Loucy (cell line): ENCODE measurements around the gene ASXL1.

Experiments used
- H2AFZ ChIP-seq: fragments of 200-600 bp; sonication (generic); 2 replicates; pipeline ENCODE4 v1.6.0; 2016; ENCODE audit warnings: antibody characterized with exemption, mild to moderate bottlenecking, low read length, moderate library complexity
- H3F3A ChIP-seq: fragments of 200-600 bp; 2 replicates; pipeline ENCODE4 v1.6.0; 2016; ENCODE audit warnings: antibody characterized with exemption, low read depth, mild to moderate bottlenecking
- H3K27me3 ChIP-seq: fragments of 200-600 bp; sonication (generic); 2 replicates; pipeline ENCODE4 v1.6.1; 2014; ENCODE audit warnings: low read length, mild to moderate bottlenecking; ENCODE audit not compliant: insufficient read depth, poor library complexity, severe bottlenecking
- H3K36me3 ChIP-seq: fragments of 200-600 bp; sonication (generic); 2 replicates; pipeline ENCODE4 v1.6.1; 2016; ENCODE audit warnings: low read length; ENCODE audit not compliant: insufficient read depth
- H3K4me1 ChIP-seq: fragments of 200-600 bp; sonication (generic); 2 replicates; pipeline ENCODE4 v1.5.1; 2014; ENCODE audit warnings: low read length, mild to moderate bottlenecking; ENCODE audit not compliant: insufficient read depth, poor library complexity, severe bottlenecking
- H3K4me2 ChIP-seq: fragments of 200-600 bp; sonication (generic); 2 replicates; pipeline ENCODE4 v1.6.0; 2014; ENCODE audit warnings: antibody characterized with exemption, low read length, low read depth, mild to moderate bottlenecking; ENCODE audit not compliant: poor library complexity, severe bottlenecking
- H3K4me3 ChIP-seq: fragments of 200-600 bp; sonication (generic); 2 replicates; pipeline ENCODE4 v1.5.1; 2014; ENCODE audit warnings: low read length, mild to moderate bottlenecking, mixed read lengths; ENCODE audit not compliant: poor library complexity, severe bottlenecking
- H3K79me2 ChIP-seq: fragments of 200-600 bp; sonication (generic); 2 replicates; pipeline ENCODE4 v1.6.1; 2014; ENCODE audit warnings: low read length; ENCODE audit not compliant: insufficient read depth
- H3K9ac ChIP-seq: fragments of 200-600 bp; sonication (generic); 2 replicates; pipeline ENCODE4 v1.6.0; 2014; ENCODE audit warnings: mild to moderate bottlenecking, low read depth, low read length, moderate library complexity; ENCODE audit not compliant: poor library complexity, severe bottlenecking
- H3K9me2 ChIP-seq: fragments of 200-600 bp; sonication (generic); replicated peaks from 2 replicates; pipeline ENCODE4 v1.6.1; 2016; ENCODE audit warnings: low read depth, low read length, mixed read lengths
- H3K9me3 ChIP-seq: fragments of 200-600 bp; sonication (generic); 2 replicates; pipeline ENCODE4 v1.6.1; 2014; ENCODE audit warnings: mild to moderate bottlenecking, antibody characterized with exemption, low read length, low read depth; ENCODE audit not compliant: insufficient read depth
- H4K20me1 ChIP-seq: fragments of 200-600 bp; sonication (generic); 2 replicates; pipeline ENCODE4 v1.6.0; 2014; ENCODE audit warnings: antibody characterized with exemption, low read length, mild to moderate bottlenecking; ENCODE audit not compliant: insufficient read depth, poor library complexity, severe bottlenecking
- EZH2phosphoT487 ChIP-seq: fragments of 200-600 bp; IDR thresholded peaks from 2 replicates; pipeline ENCODE4 v1.6.1; 2018; ENCODE audit warnings: antibody characterized with exemption, mild to moderate bottlenecking, moderate library complexity, borderline replicate concordance
- TF ChIP-seq, protein P1 (sequence below): fragments of 200-600 bp; sonication (generic); conservative IDR thresholded peaks from 2 replicates; pipeline ENCODE4 v1.5.1; 2014; ENCODE audit warnings: mild to moderate bottlenecking, antibody characterized with exemption, low read length

Gene ASXL1

DNA sequence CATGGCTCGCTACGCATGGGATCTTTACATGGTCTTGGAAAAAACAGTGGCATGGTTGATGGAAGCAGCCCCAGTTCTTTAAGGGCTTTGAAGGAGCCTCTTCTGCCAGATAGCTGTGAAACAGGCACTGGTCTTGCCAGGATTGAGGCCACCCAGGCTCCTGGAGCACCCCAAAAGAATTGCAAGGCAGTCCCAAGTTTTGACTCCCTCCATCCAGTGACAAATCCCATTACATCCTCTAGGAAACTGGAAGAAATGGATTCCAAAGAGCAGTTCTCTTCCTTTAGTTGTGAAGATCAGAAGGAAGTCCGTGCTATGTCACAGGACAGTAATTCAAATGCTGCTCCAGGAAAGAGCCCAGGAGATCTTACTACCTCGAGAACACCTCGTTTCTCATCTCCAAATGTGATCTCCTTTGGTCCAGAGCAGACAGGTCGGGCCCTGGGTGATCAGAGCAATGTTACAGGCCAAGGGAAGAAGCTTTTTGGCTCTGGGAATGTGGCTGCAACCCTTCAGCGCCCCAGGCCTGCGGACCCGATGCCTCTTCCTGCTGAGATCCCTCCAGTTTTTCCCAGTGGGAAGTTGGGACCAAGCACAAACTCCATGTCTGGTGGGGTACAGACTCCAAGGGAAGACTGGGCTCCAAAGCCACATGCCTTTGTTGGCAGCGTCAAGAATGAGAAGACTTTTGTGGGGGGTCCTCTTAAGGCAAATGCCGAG lies 78.2 kb downstream of the ASXL1 start:
- no peaks in the 10 kb centered on the region for H4K20me1 ChIP-seq
- H3K4me1 ChIP-seq = peaks cover 9% of the 10 kb centered on the region
- no peaks in the 10 kb centered on the region for H3K9me2 ChIP-seq
- TF ChIP-seq, protein P1, sequence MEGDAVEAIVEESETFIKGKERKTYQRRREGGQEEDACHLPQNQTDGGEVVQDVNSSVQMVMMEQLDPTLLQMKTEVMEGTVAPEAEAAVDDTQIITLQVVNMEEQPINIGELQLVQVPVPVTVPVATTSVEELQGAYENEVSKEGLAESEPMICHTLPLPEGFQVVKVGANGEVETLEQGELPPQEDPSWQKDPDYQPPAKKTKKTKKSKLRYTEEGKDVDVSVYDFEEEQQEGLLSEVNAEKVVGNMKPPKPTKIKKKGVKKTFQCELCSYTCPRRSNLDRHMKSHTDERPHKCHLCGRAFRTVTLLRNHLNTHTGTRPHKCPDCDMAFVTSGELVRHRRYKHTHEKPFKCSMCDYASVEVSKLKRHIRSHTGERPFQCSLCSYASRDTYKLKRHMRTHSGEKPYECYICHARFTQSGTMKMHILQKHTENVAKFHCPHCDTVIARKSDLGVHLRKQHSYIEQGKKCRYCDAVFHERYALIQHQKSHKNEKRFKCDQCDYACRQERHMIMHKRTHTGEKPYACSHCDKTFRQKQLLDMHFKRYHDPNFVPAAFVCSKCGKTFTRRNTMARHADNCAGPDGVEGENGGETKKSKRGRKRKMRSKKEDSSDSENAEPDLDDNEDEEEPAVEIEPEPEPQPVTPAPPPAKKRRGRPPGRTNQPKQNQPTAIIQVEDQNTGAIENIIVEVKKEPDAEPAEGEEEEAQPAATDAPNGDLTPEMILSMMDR = no peak
- no peak for TF ChIP-seq EZH2phosphoT487
- 0 out of 2 replicates have a peak, but pooled peaks cover 11% of the 10 kb centered on the region for H3F3A ChIP-seq
- H2AFZ ChIP-seq = no peak overlapping the region
- no peaks in the 10 kb centered on the region for H3K9me3 ChIP-seq
- H3K27me3 ChIP-seq = no peaks in the 10 kb centered on the region
- no peak overlapping the region for H3K9ac ChIP-seq
- peaks cover 86% of the 10 kb centered on the region for H3K36me3 ChIP-seq
- H3K79me2 ChIP-seq = no peaks in the 10 kb centered on the region
- H3K4me3 ChIP-seq = no peak overlapping the region
- H3K4me2 ChIP-seq = no peak overlapping the region

DNA sequence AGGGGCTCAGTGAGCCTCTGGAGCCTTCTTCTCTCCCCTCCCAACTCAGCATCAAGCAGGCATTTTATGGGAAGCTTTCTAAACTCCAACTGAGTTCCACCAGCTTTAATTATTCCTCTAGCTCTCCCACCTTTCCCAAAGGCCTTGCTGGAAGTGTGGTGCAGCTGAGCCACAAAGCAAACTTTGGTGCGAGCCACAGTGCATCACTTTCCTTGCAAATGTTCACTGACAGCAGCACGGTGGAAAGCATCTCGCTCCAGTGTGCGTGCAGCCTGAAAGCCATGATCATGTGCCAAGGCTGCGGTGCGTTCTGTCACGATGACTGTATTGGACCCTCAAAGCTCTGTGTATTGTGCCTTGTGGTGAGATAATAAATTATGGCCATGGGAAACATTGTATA lies 78.8 kb downstream of the ASXL1 start:
- Histone ChIP-seq H3K27me3 (no peaks in the 10 kb centered on the region), H2AFZ (no peak overlapping the region), H3K79me2 (no peaks in the 10 kb centered on the region), H3K4me2 (no peak overlapping the region), H4K20me1 (no peaks in the 10 kb centered on the region), H3K36me3 (peaks cover 80% of the 10 kb centered on the region), H3K4me3 (no peak overlapping the region), H3K4me1 (peaks cover 9% of the 10 kb centered on the region), H3K9me2 (no peaks in the 10 kb centered on the region), H3K9me3 (no peaks in the 10 kb centered on the region), H3F3A (0 out of 2 replicates have a peak, but pooled peaks cover 11% of the 10 kb centered on the region), H3K9ac (no peak overlapping the region)
- TF ChIP-seq, protein P1 = no peak
- no peak for TF ChIP-seq EZH2phosphoT487

DNA sequence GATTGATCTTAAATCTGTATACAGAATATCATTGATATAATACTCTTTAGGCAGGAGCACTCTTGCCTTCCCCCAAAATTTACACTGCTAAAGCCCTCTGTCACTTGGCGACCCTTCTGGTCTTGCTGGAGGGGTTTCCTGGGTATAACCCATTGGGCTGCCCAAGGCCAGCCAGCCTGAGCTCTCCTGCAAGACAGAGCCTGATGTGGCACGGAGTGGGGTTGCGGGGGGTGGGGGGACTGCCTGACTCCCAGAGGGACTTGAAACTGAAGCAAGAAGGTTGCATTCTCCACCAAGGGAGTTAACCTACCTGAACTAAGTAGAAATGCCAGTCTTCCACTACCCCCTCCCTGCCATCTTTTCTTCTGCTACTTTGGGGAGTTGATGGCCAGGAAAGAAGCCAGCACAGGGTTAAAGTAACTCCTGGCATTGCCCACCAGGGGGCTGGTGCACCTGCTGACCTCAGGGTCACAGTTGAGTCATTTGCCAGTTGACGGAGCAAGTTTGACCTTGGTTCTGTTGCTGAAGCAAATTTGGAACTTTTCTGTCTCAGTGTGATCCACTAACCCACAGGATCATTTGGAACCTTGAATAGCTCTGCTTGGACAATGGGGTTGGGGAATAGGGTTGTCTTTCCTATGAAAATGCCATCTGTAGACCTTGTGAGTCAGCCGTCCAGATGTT lies 79.4 kb downstream of the ASXL1 start:
- Histone ChIP-seq H4K20me1 (no peaks in the 10 kb centered on the region), H3K4me2 (no peak overlapping the region), H3K27me3 (no peaks in the 10 kb centered on the region), H3K79me2 (no peaks in the 10 kb centered on the region), H3K9me3 (no peaks in the 10 kb centered on the region), H3K4me1 (peaks cover 9% of the 10 kb centered on the region), H3K4me3 (no peak overlapping the region), H3K36me3 (peaks cover 78% of the 10 kb centered on the region), H2AFZ (no peak overlapping the region), H3F3A (0 out of 2 replicates have a peak, but pooled peaks cover 11% of the 10 kb centered on the region), H3K9me2 (no peaks in the 10 kb centered on the region), H3K9ac (no peak overlapping the region)
- TF ChIP-seq, protein P1 = peak; percentile 61
- TF ChIP-seq EZH2phosphoT487 = no peak
